Measurements from ENCODE around the gene KLC3. TPM values are rescaled to one million over a fixed set of nuclear protein-coding genes. Genes with fewer than 3 reads are reported as not detected.

The KLC3 gene
- total RNA-seq, 4 donors from 2014 or later, result not detected

DNA sequence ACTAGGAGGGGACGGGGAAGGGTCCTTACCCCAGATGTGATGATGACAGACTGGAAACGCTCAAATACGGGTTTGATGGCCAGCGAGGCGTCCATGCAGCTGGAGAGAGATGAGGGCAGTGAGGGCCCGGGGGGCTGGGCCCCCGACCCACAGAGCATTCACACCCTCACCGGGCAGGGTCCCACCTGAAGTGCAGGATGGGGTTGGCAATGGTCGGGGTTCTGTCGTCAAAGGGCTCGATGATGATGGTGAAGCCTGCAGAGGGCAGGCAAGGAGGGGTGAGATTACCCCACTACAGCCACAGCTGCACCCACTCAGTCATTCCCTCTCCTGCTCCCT lies 16.9 kb downstream of the KLC3 start:
- TF ChIP-seq, protein P1, sequence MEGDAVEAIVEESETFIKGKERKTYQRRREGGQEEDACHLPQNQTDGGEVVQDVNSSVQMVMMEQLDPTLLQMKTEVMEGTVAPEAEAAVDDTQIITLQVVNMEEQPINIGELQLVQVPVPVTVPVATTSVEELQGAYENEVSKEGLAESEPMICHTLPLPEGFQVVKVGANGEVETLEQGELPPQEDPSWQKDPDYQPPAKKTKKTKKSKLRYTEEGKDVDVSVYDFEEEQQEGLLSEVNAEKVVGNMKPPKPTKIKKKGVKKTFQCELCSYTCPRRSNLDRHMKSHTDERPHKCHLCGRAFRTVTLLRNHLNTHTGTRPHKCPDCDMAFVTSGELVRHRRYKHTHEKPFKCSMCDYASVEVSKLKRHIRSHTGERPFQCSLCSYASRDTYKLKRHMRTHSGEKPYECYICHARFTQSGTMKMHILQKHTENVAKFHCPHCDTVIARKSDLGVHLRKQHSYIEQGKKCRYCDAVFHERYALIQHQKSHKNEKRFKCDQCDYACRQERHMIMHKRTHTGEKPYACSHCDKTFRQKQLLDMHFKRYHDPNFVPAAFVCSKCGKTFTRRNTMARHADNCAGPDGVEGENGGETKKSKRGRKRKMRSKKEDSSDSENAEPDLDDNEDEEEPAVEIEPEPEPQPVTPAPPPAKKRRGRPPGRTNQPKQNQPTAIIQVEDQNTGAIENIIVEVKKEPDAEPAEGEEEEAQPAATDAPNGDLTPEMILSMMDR (IDR thresholded peaks at IDR 0.05; ENCODE audit: low read depth), result no peak

DNA sequence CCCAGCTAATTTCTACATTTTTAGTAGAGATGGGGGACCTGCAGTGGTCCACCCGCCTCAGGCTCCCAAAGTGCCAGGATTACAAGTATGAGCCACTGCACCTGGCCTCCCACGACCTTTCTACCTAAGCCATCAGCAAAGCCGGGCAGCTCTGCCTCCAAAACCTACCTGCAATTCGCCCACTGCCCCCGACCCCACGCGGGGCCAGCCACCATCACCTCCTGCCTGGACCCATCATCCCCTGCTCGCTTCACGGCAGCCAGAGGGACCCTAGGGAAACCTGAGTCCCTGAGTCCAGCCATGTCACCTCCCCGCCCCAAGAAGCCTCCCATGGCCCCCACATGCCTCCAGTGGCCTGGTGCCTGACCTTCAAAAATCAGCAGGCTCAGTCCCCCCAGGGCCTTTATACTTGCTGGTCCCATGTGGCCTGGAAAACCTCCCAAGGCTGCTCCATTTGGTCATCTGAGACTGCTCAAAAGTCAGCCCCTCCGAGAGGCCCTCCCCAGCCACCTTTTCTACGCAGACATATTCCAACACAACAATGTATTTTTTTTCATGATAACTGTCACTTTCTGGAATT lies 17.8 kb downstream of the KLC3 start:
- TF ChIP-seq, protein P1 (IDR thresholded peaks at IDR 0.05; ENCODE audit: low read depth), result no peak

DNA sequence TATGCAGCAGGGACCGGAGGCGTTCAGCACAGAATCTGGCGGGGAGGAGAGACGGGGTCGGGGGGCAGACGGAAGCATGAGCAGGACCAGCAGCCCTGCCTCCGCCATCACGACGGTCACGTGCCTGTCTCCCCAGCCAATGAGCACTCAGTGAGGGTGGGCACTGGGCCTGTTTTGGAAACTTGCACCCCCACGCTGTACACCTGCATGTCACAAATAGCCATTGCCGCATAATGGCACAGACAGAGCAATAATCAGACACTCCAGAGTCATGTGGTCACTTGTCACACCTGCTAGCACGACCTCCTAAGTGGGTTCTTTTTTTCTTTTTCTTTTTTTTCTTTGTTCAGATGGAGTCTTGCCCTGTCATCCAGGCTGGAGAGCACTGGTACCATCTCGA lies 21.1 kb downstream of the KLC3 start:
- TF ChIP-seq, protein P1 (IDR thresholded peaks at IDR 0.05; ENCODE audit: low read depth), result no peak

DNA sequence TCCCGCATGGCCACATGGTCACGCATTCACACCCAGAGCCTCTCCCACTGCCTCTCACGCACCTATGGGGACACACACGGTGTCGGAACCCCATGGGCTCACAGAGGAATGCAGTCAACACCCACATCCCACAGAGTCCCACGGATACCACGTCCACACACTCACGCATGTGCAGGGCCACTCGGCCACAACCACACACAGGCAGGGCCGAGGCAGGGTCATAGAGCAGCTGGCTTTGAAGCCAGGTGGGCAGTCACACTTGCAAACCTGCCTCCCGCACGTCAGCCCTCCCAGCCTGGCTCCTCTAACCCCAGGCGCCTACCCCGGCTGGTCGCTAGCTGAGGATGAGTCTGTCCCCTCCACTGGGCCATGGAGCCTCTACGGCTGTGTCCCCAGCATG lies 21.7 kb downstream of the KLC3 start:
- TF ChIP-seq, protein P1 (IDR thresholded peaks at IDR 0.05; ENCODE audit: low read depth), result no peak

DNA sequence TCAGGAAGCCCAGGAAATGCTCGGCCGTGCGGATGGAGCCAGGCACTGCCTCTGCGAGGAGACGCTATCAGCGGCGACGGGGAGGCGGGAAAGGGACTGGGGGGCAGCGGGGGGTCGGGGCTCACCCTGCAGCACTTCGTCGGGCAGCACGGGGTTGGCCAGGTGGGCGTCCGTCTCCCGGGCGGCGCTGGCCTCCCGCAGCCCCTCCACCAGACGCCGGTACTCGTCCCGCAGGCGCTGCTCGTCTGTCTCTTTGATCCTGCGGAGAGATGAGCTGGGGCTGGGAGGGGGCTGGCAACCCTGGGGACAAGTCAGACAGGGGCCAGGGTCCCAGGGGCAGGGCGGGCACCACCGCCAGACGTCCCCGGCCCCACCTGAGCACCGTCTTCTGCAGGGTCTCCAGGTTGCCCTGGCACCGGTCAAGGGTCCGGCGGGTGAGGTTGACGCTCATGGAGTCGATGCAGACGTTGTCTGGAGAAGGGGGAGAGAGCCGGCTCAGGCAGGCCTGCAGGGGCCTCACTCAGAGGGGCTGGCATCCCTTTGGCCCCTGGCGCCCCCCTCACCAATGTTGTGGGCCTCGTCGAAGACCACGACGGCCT lies 23.4 kb downstream of the KLC3 start:
- TF ChIP-seq, protein P1 (IDR thresholded peaks at IDR 0.05; ENCODE audit: low read depth), result no peak

DNA sequence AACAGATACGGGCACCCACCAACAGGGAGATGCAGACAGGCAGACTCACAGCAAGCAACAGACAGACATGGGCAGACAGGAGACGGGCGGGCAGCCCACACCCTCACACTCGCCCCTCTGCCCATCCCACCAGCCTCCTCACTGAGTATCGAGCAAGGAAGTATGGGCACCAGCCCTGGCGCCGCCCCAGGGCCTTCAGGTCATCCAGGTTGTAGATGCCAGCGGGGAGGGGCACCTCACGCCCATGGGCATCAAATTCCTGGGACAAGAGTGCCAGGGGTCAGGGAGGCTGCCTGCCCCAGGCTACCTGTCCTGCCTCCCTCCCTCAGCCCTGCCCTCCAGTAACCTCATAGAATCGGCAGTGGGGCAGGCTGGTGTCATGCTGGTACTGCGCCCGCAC lies 24.1 kb downstream of the KLC3 start:
- TF ChIP-seq, protein P1 (IDR thresholded peaks at IDR 0.05; ENCODE audit: low read depth), result no peak

DNA sequence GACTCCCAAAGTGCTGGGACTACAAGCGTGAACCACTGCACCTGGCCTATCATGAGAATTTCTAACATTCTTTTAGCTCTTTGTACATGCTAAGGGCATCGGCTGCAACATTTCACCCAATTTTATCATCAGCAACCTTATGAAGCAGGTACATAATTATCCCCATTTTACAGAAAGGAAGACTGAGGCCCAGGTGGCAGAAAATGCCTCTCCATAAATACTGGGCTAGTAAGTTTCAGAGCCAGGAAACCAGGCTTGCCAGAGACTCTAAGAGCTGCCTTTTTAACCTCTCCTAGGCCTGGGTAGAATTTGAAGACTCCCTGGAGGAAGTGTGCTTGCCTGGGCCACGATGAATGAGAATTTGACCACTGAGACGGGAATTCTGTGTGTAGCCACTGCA lies 27.6 kb downstream of the KLC3 start:
- TF ChIP-seq, protein P1 (IDR thresholded peaks at IDR 0.05; ENCODE audit: low read depth), result no peak

Data from subcutaneous adipose tissue (tissue), 4 donors.